A549 (cell line): ENCODE data around the gene BRAT1.

Experiments used
- CTCF ChIP-seq: fragments of >200 bp; sonication (Bioruptor Twin); formaldehyde crosslinking; IDR thresholded peaks from 3 replicates; pipeline ENCODE4 v1.5.1; 2016
- ESRRA ChIP-seq: fragments of 150-350 bp; IDR thresholded peaks from 2 replicates; pipeline ENCODE4 v1.6.1; 2014; ENCODE audit warnings: mild to moderate bottlenecking, low read length, borderline replicate concordance
- MAX ChIP-seq: IDR thresholded peaks from 2 replicates; pipeline ENCODE4 v1.6.1; 2012
- POLR2A ChIP-seq: IDR thresholded peaks from 2 replicates; pipeline ENCODE4 v1.6.1; 2012; ENCODE audit warnings: mild to moderate bottlenecking, low read length
- RFX5 ChIP-seq: fragments of 450-650 bp; IDR thresholded peaks from 2 replicates; pipeline ENCODE4 v1.7.1; 2014; ENCODE audit warnings: antibody characterized with exemption, mild to moderate bottlenecking, moderate library complexity
- SREBF2 ChIP-seq: fragments of 450-650 bp; IDR thresholded peaks from 2 replicates; pipeline ENCODE4 v1.6.1; 2014; ENCODE audit warnings: mild to moderate bottlenecking, moderate library complexity

DNA sequence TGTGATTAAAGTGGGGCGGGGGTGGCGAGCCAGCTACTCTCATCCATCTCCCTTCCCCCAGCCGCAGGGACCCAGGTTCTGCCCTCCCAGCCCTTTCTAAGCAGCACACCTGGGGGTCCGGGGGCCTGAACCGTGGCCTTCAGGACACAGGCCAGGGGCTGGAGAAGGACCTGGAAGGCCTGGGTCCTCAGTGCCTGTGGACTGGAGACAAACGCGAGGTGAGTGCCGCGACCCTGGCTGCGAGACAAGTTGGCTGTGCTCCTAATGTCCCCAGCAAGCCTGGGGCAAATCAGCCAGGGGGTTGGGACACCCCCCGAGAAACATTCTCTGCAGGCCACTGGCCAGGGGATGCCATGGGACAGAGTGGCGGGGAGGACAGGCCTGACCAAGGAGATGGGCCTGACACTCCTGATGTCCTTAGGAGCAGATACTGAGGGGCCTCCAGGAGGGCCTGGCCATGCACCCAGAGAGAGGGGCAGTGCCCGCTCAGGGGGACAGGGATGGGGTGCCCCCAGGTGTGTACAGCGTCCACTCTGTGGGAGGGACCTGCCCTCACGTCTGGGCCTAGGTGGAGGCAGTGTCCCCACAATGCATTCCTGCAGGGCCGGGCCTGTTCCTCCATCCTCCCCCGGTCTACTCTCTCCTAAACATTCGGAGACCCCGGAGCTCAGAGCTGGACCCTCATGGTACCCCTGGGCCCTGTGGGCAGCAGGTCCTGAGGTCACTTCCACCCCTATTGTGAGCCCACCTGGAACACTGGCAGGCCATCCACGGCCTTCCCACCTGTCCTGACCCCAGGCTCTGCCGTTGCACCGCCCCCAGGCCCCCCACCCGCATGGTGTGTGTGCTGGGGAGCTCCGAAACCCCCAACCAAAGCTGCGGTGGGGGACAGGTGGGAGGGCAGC is 13.1 kb downstream of the BRAT1 start:
- TF ChIP-seq RFX5 (no peak), CTCF (no peak), SREBF2 (no peak), POLR2A (no peak), MAX (no peak), ESRRA (no peak)
